H9 (cell line): ENCODE data around the gene MRPL23. TPM values are rescaled to one million over a fixed set of nuclear protein-coding genes. Genes with fewer than 3 reads are reported as not detected.

Experiments used
- DNase-seq: peaks from one replicate; pipeline ENCODE4 v3.0.0-alpha.2; 2017
- H2AFZ ChIP-seq: one replicate; pipeline ENCODE4 v1.6.1; 2013; ENCODE audit warnings: mild to moderate bottlenecking, low read length, control low read depth, moderate library complexity
- H2AK5ac ChIP-seq: 2 replicates; pipeline ENCODE4 v1.6.1; 2013; ENCODE audit warnings: low read length, control low read depth, mixed read lengths; ENCODE audit not compliant: insufficient read length
- H2BK120ac ChIP-seq: one replicate; pipeline ENCODE4 v1.6.1; 2013; ENCODE audit warnings: low read depth, mild to moderate bottlenecking, low read length, control low read depth, inconsistent platforms; ENCODE audit not compliant: poor library complexity, severe bottlenecking
- H2BK12ac ChIP-seq: 2 replicates; pipeline ENCODE4 v1.6.1; 2013; ENCODE audit warnings: low read length, control low read depth, mixed read lengths, low read depth; ENCODE audit not compliant: insufficient read length
- H2BK15ac ChIP-seq: 2 replicates; pipeline ENCODE4 v1.6.1; 2013; ENCODE audit warnings: low read depth, low read length, control low read depth
- H2BK20ac ChIP-seq: one replicate; pipeline ENCODE4 v1.6.1; 2013; ENCODE audit warnings: low read depth, mild to moderate bottlenecking, low read length, control low read depth, inconsistent platforms; ENCODE audit not compliant: poor library complexity, severe bottlenecking
- H2BK5ac ChIP-seq: 2 replicates; pipeline ENCODE4 v1.6.1; 2013; ENCODE audit warnings: low read length, control low read depth, mixed read lengths; ENCODE audit not compliant: insufficient read length
- H3K14ac ChIP-seq: 2 replicates; pipeline ENCODE4 v1.6.1; 2013; ENCODE audit warnings: low read length, control low read depth; ENCODE audit not compliant: insufficient read depth
- H3K18ac ChIP-seq: 2 replicates; pipeline ENCODE4 v1.6.1; 2013; ENCODE audit warnings: low read depth, mild to moderate bottlenecking, mixed read lengths, low read length, control low read depth; ENCODE audit not compliant: insufficient read length
- H3K23ac ChIP-seq: 2 replicates; pipeline ENCODE4 v1.6.1; 2013; ENCODE audit warnings: low read length, control low read depth, mixed read lengths, low read depth; ENCODE audit not compliant: insufficient read length
- H3K23me2 ChIP-seq: 2 replicates; pipeline ENCODE4 v1.6.1; 2013; ENCODE audit warnings: low read depth, mild to moderate bottlenecking, mixed read lengths, low read length, control low read depth; ENCODE audit not compliant: insufficient read length, poor library complexity, severe bottlenecking
- H3K27ac ChIP-seq: 2 replicates; pipeline ENCODE4 v1.5.1; 2013; ENCODE audit warnings: low read length, control low read depth, mixed read lengths, low read depth; ENCODE audit not compliant: insufficient read length
- H3K27me3 ChIP-seq: 2 replicates; pipeline ENCODE4 v1.6.1; 2013; ENCODE audit warnings: low read length, control low read depth, inconsistent platforms; ENCODE audit not compliant: insufficient read depth
- H3K4ac ChIP-seq: 2 replicates; pipeline ENCODE4 v1.6.1; 2013; ENCODE audit warnings: low read depth, mild to moderate bottlenecking, control low read depth, inconsistent platforms, low read length, moderate library complexity
- H3K4me1 ChIP-seq: 2 replicates; pipeline ENCODE4 v1.6.1; 2013; ENCODE audit warnings: low read length, control low read depth, inconsistent platforms; ENCODE audit not compliant: insufficient read depth
- H3K4me2 ChIP-seq: 2 replicates; pipeline ENCODE4 v1.6.1; 2013; ENCODE audit warnings: low read length, control low read depth, mixed read lengths; ENCODE audit not compliant: insufficient read length, insufficient read depth
- H3K56ac ChIP-seq: 2 replicates; pipeline ENCODE4 v1.6.1; 2013; ENCODE audit warnings: low read depth, mild to moderate bottlenecking, mixed read lengths, low read length, control low read depth; ENCODE audit not compliant: insufficient read length
- H3K79me1 ChIP-seq: 2 replicates; pipeline ENCODE4 v1.6.1; 2013; ENCODE audit warnings: low read depth, mild to moderate bottlenecking, moderate library complexity, low read length, control low read depth, inconsistent platforms; ENCODE audit not compliant: insufficient read depth, poor library complexity, severe bottlenecking
- H3K79me2 ChIP-seq: 2 replicates; pipeline ENCODE4 v1.6.1; 2013; ENCODE audit warnings: low read length, control low read depth, inconsistent platforms; ENCODE audit not compliant: insufficient read depth
- H3K9ac ChIP-seq: 2 replicates; pipeline ENCODE4 v1.6.1; 2013; ENCODE audit warnings: low read length, control low read depth, mixed read lengths; ENCODE audit not compliant: insufficient read length; ENCODE audit errors: extremely low read depth
- H3K9me3 ChIP-seq: one replicate; pipeline ENCODE4 v1.6.1; 2013; ENCODE audit warnings: low read depth, low read length, inconsistent platforms; ENCODE audit not compliant: control insufficient read depth
- H3T11ph ChIP-seq: one replicate; pipeline ENCODE4 v1.6.1; 2013; ENCODE audit warnings: mild to moderate bottlenecking, low read length, control low read depth, inconsistent platforms
- H4K20me1 ChIP-seq: one replicate; pipeline ENCODE4 v1.6.1; 2013; ENCODE audit not compliant: control insufficient read depth, insufficient read length, insufficient read depth
- H4K5ac ChIP-seq: 2 replicates; pipeline ENCODE4 v1.6.1; 2013; ENCODE audit warnings: low read depth, mild to moderate bottlenecking, mixed read lengths, low read length, control low read depth; ENCODE audit not compliant: insufficient read length
- H4K8ac ChIP-seq: replicated peaks from 2 replicates; pipeline ENCODE4 v1.6.1; 2013; ENCODE audit warnings: low read length, control low read depth, mixed read lengths, low read depth; ENCODE audit not compliant: insufficient read length
- H4K91ac ChIP-seq: 2 replicates; pipeline ENCODE4 v1.6.1; 2013; ENCODE audit warnings: low read depth, mild to moderate bottlenecking, moderate library complexity, mixed read lengths, low read length, control low read depth; ENCODE audit not compliant: insufficient read length
- H3K27ac Mint-ChIP-seq, 3 experiments: 2 replicates in 2 of 3; 3 replicates in 1 of 3; pipeline ENCODE4 v1.8.0; 2020 to 2021; ENCODE audit warnings: mixed read lengths in 3 of 3, mild to moderate bottlenecking in 1 of 3, moderate library complexity in 1 of 3
- H3K27me3 Mint-ChIP-seq: 2 replicates; pipeline ENCODE4 v1.8.0; 2021; ENCODE audit warnings: low read depth, mild to moderate bottlenecking, moderate library complexity, mixed read lengths
- H3K36me3 Mint-ChIP-seq, 3 experiments: 2 replicates in 2 of 3; 3 replicates in 1 of 3; pipeline ENCODE4 v1.8.0; 2020 to 2021; ENCODE audit warnings: low read depth in 3 of 3, mixed read lengths in 3 of 3; ENCODE audit not compliant: insufficient read depth in 1 of 3
- H3K4me1 Mint-ChIP-seq, 2 experiments: 2 replicates each; pipeline ENCODE4 v1.8.0; 2020; ENCODE audit warnings: mixed read lengths in 2 of 2
- H3K4me3 Mint-ChIP-seq, 2 experiments: 2 replicates in 1 of 2; 3 replicates in 1 of 2; pipeline ENCODE4 v1.8.0; 2020 to 2021; ENCODE audit warnings: mild to moderate bottlenecking in 2 of 2, mixed read lengths in 2 of 2, moderate library complexity in 1 of 2
- H3K9me3 Mint-ChIP-seq, 2 experiments: 2 replicates in 1 of 2; 3 replicates in 1 of 2; pipeline ENCODE4 v1.8.0; 2020; ENCODE audit warnings: mild to moderate bottlenecking in 2 of 2, mixed read lengths in 2 of 2, moderate library complexity in 1 of 2
- CTCF ChIP-seq: fragments of 200-600 bp; sonication (generic); conservative IDR thresholded peaks from 3 replicates; pipeline ENCODE4 v1.8.0; 2021; ENCODE audit warnings: antibody characterized with exemption, mild to moderate bottlenecking
- WGBS: extraction: QIAGEN DNeasy Blood & Tissue Kit; methylation state at CpG from one replicate; pipeline ENCODE4 v1.1.7; 2013; ENCODE audit warnings: missing lambda C conversion rate, low lambda C conversion rate, mixed read lengths; ENCODE audit not compliant: insufficient read length; ENCODE audit errors: extremely low coverage; 5-methylcytosine and 5-hydroxymethylcytosine counted together
- total RNA-seq: library from RNA; stranded (reverse); gene quantifications from 2 replicates; pipeline ENCODE4 v1.2.1, GENCODE V29; 2021

The MRPL23 gene
- total RNA-seq, 1 experiment from 2014 or later: 67.3 TPM

- Histone ChIP-seq H3K27me3 (no peaks in the 10 kb centered on the region), H3K23ac (no peak overlapping the region), H2AFZ (no peak overlapping the region), H3K27ac (no peak overlapping the region), H2BK5ac (no peak overlapping the region), H3K4me1 (no peaks in the 10 kb centered on the region), H4K5ac (no peak overlapping the region), H2BK12ac (no peak overlapping the region), H4K20me1 (no peaks in the 10 kb centered on the region), H3K23me2 (peaks cover 2% of the 10 kb centered on the region), H3K9ac (no peak overlapping the region), H3K79me1 (no peaks in the 10 kb centered on the region), H3K79me2 (no peaks in the 10 kb centered on the region), H3K4ac (no peak overlapping the region), H3K56ac (no peak overlapping the region), H3K18ac (no peak overlapping the region), H2BK120ac (no peak overlapping the region), H2BK15ac (no peak overlapping the region), H2AK5ac (no peak overlapping the region), H3T11ph (no peak overlapping the region), H3K4me2 (no peak overlapping the region), H4K91ac (no peak overlapping the region), H3K14ac (no peak overlapping the region), H3K9me3 (no peaks in the 10 kb centered on the region), H2BK20ac (no peak overlapping the region), H4K8ac (no peak overlapping the region)
- no peak for DNase-seq
- TF ChIP-seq CTCF: no peak
- Mint-ChIP-seq H3K9me3 (no peaks in the 10 kb centered on the region; a peak in 1 of 5 replicates), H3K4me3 (no peak overlapping the region), H3K36me3 (no peaks in the 10 kb centered on the region), H3K27ac (no peak overlapping the region; a peak in 1 of 7 replicates), H3K4me1 (peaks cover 3 to 6% of the 10 kb centered on the region in 2 experiments; a peak in 3 of 4 replicates), H3K27me3 (peaks cover 16% of the 10 kb centered on the region)
- WGBS: no CpG with 5 or more reads among the region's 14 CpGs
Measured at GRCh38 chr11:1922481-1923081, 24.6 kb upstream of the MRPL23 start.
